ENCODE results near the gene MTMR3.

MTMR3 gene

DNA sequence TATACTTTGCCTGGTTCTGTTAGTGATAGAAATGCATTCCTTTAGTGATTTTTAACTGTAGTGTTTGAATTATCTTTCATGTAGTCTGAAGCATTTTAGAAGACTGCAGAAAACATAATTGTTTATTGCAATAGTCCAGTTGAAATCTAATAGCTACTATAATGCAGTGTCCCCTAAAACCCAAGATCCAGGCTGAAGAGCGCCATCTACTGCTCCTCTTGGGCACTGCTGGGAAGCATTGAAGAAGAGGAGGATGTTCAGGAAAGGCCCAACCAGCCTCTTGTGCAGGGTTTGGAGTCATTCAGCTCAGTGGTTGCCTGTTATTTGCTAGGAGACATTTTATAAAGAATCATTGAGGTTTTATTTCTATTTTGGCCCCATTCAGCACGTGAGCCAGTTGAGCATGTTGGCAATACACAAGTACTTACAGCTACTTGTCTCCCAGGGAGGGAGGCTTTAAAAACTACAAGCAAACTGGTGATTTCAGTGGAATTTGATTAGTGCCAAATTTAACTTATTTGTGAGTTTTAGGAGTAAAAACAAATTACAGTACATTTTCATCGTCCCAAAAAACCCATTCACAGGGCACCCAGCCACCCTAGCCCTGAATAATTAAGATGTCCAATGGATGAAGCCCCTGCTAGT, 122.4 kb downstream of the MTMR3 start:
- DNase-seq = peak; percentile 65

GRCh38 chr22:30007361-30007760, 124.4 kb downstream of the MTMR3 start:
- no peak for DNase-seq

DNA sequence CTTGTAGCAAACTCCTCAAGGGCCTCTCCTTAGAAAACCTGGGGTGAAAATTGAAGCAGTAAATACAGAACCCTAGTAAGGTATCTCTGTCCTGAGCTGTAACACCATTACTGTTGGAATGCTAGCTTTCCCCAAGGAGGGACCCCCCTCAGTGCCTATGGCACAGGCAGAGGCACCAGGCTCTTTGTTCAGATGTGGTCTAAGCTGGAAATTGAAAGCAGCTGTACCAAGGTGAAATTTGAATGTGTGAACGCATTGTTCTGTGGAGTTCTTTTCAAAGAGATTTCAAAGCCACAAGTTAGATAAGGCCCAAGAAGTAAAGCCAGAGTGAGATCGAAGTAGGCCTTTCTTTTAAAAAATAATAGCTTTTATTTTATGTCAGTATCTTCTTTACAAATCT, 125.4 kb downstream of the MTMR3 start:
- no peak for DNase-seq

DNA sequence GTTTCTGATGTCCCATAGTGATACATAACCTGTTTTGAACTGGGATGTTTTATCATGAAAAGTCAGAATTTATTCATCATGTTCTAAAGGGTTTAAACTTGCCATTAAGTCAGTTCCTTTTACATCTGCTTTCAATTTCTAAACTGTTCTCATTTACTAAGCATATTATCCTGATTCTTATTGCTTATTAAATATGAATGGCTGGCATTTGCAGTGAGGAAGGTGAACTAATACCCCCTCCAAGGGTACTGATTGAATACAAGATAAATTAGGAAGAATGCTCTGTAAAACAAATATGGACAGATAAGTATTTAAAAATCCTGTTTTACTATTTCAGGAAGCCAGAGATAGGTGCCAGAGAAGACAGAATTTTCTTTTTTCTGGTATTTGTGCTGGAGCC, 126.5 kb downstream of the MTMR3 start:
- no peak for DNase-seq

DNA sequence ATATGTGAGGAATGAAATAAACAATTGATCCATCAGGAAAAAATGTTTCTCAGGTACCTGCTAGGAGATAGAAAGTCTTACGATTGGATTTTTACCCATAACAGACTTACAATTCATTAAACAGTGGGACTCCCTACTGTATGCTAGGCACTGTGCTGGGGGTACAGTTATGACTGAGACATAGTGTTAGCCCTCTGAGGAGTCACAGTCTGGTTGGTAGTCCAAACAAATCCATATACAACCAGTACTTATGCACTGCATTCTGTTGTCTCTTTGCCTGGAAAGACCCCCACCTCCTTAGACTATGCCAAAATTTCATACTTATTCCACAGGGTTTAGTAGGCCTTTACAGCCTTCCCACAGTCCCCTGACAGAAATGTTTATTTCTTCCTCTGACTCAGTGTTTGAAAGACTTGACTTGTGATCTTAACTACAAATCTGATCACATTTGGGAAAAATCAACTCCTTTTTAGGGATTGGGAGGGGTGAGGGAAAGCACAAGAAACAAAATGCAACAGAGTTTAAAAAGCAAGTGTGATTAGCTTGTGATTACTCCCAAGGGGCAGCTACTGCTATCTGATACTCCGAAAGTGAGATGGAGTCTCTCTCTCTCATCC, 127.9 kb downstream of the MTMR3 start:
- DNase-seq = no peak

GRCh38 chr22:30013201-30013600, 130.2 kb downstream of the MTMR3 start:
- no peak for DNase-seq

GRCh38 chr22:30014244-30014643, 131.3 kb downstream of the MTMR3 start:
- DNase-seq = no peak

DNA sequence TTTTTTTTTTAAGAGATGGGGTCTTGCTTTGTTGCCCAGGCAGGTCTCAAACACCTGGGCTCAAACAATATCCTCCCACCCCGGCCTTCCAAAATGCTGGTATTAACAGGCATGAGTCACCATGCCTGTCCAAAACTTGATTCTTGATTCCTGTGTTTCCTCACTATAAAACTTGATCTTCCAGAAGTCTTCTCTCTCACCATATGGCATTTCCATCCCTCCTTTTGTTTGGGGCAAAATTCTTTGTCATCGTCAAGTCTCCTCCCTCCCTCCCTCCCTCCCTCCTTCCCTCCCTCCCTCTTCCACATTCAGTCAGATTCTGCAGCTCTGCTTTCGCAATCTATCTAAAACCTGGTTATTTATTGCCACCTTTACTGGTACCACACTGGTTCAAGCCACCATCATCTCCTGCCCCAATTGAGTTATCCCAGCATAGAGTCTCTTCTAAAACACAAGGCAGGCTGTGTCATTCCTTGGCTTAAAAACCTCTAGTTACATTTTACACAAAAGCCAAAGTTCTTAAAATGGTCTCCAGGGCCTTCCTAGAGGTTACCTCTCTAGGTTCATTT, 132.3 kb downstream of the MTMR3 start:
- DNase-seq = no peak

- DNase-seq = no peak
Observed at GRCh38 chr22:30015846-30016245, 132.9 kb downstream of the MTMR3 start.

DNA sequence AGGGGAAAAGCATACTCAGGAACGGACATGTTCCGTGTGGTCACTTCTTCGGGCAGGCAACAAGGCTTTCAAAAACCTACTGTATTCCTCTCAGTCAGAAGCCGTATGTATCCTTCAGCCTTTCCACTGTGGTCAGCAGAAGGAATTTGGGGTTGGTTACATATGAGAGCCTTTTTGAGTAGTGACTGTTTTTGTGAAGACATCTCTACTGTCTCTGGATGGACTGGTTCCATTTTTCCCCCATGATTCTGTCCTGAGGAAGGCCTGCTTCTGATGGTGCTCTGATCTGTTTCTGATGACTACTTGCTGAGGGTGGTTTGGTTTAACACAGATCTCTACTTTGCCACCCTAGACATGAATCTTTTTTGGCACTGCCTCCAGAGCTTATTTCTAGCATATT, 133.6 kb downstream of the MTMR3 start:
- no peak for DNase-seq

GRCh38 chr22:30017375-30018223, 134.6 kb downstream of the MTMR3 start:
- DNase-seq = no peak

- DNase-seq = no peak
Observed at GRCh38 chr22:30020511-30020910, 137.5 kb downstream of the MTMR3 start.

GRCh38 chr22:30021338-30021737, 138.4 kb downstream of the MTMR3 start:
- DNase-seq = no peak

GRCh38 chr22:30021881-30022619, 139.1 kb downstream of the MTMR3 start:
- DNase-seq = no peak

DNA sequence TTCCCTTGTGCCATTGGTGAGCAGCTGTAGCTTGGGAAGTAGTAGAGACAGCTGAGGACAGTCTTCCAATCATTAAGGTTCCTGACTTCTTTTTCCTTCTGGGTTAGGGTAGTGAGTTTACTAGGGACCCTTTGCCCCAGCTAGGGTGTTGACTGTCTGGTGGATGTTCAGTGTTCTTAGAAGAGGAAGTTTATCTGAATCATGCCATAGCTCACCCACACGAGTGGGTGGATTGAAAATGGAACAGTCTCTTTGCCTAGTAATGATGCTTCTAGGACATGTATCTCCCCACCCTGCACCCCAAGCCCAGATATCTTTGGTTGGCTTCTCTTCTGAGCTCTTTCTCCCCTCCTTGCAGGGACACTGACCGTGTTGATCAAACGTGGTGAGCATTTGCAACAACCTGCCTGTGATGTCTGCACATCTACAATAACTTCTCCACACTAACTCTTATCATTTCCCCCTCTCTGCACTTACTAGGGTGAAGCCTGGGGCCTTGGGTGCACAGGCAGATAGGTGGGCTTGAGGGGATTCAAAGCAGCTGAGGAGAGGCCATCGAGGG, 140.2 kb downstream of the MTMR3 start:
- DNase-seq = no peak

DNA sequence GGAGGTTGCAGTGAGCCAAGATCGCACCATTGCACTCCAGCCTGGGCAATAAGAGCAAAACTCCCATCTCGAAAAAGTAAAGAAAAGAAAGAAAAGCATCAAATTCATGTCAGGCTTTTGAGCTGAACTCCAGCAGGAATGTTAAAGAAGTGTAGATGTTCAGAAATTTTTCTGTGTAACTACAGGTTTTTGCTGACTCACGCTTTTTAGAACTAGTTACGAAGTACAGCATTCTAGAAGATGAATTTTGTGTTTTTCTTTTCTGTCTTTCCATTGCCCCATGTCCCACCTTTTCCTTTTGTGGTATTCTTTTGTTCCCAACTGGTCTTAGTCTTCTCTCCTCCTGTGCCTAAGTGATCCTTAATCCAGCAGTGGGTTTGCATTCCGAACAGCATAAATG, 141.3 kb downstream of the MTMR3 start:
- DNase-seq = no peak

DNA sequence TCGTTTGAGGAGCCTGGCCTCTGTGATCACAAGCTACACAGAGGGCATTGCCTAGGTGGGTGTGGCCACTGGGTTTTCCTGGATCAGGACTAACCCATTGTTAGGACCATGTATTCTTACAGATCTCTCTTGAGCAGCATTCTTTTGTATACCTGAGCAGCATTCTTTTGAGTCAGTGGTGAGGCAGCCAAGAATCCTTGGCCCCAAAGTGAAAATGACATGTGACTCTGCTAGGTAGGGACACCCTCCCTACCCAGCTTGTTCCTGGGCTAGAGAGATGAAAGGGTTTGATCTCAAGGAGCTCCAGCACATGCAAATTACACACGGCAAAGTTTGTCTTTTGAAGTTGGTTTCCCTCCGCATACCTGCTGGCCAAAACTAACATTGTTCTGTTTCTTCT, 142.2 kb downstream of the MTMR3 start:
- DNase-seq = no peak

- DNase-seq = no peak
Observed at GRCh38 chr22:30026756-30027155, 143.8 kb downstream of the MTMR3 start.

GRCh38 chr22:30027169-30027568, 144.2 kb downstream of the MTMR3 start:
- no peak for DNase-seq

DNA sequence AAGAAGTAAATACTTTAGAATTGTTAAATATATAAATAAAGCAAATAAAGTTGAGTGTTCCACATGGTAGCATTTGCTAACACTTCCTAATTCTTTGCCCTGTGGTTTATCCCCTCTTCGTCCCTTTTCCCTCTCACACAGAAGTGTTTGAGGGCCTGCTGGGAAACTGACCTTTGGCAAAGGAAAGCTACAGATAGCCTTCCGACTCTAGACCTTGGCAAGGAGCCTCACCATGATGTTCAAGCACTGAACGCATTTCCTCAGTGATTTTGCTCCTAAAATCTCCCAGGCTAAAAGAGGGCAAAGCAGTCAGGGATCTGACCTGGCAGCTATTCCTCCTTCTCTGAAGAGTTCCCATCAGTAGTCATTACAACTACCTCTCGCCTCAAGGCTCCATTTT, 144.8 kb downstream of the MTMR3 start:
- DNase-seq = no peak

DNA sequence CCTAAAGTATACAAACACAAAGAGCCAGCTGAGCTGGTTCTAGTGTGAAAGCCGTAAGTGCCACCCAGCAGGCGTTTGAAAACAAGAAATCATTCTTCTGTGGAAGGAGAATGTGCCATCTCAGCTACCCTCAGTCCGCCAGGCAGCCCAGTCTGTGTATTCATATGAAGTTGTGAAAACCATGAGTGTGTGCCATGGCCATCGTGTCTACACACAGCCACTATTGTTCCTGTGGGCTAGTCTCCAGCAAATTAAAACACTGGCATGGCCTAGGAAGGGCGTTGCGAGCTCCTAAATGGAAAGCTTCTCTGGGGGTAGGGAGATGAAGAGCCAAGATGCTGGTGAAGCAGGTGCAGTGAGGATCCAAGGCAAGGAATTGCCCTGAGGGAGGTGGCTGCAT, 145.8 kb downstream of the MTMR3 start:
- no peak for DNase-seq

DNA sequence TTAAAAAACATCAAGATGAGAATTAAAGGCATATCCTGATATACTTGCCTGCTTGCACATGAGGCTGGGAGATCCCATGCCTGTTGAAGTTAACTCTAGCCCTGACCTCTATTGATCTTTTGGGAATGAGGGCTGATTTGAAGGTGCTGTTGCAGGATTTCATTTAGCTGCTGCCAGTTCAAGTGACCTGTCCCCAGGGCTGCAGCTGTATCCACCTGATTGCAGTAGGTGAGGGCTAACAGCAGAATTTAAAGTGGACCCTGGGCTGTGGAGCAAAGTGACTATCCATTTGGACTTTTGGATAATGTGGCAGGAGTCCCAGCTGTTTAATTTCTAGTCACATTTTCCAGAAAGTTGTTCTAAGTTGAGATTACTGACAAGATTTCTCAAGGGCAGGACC, 146.5 kb downstream of the MTMR3 start:
- DNase-seq = no peak

DNA sequence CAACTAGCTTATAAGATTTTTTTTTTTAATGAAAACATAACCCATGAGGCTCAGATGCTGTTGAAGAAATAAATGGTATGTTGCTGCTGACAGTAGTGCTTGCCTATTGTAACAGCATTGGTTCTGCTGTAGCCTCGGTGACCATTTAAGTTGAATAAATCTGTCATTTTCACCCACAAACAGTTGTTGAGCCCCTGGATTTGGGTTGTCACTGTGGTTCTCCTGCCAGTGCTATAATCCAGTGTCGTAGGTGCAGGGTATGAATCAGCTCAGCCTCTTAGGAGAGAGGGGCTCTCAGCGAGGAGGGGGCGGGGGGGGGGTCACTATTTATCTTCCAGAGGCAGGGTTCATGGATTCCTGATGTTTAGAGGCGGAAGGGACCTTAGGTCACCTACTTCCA, 147.4 kb downstream of the MTMR3 start:
- DNase-seq = no peak

All from CD4-positive, alpha-beta T cell treated with Interleukin-17A for 1 hour (primary cell).